ENCODE measurements around the gene FOSB. TPM values are rescaled to one million over a fixed set of nuclear protein-coding genes. Genes with fewer than 3 reads are reported as not detected.
A peak's percentile ranks its signal among the peaks of the same experiment; 100 is the strongest.

Gene FOSB
- total and polyA plus RNA-seq, 9 of the 15 experiments (the other 6 are each of a cell fraction or from before 2014, with no cell fraction given) = 0.11 to 2.7 (median 0.73) TPM

GRCh38 chr19:45506246-45506988, 38.6 kb downstream of the FOSB start (continued):
- TF ChIP-seq ZNF764 (CRISPR knock-in tag; IDR thresholded peaks at IDR 0.05; ENCODE audit: low read depth) (no peak), FOXK2 (conservative IDR thresholded peaks at IDR 0.05 in 1 of 2, IDR thresholded peaks at IDR 0.05 in 1 of 2; ENCODE audit: low read depth in 2 of 2) (peak; percentile 89 to 90), SNAPC5 (CRISPR knock-in tag; IDR thresholded peaks at IDR 0.05) (no peak), BCOR (IDR thresholded peaks at IDR 0.05) (peak; percentile 96), ATF6 (CRISPR knock-in tag; IDR thresholded peaks at IDR 0.05) (no peak), ZNF77 (CRISPR knock-in tag; IDR thresholded peaks at IDR 0.05) (no peak), HOMEZ (CRISPR knock-in tag; IDR thresholded peaks at IDR 0.05) (no peak), ZBTB26 (CRISPR knock-in tag; IDR thresholded peaks at IDR 0.05) (no peak), ATF4 (CRISPR knock-in tag; IDR thresholded peaks at IDR 0.05) (no peak), ZNF436 (CRISPR knock-in tag; IDR thresholded peaks at IDR 0.05) (no peak), RNF2 (IDR thresholded peaks at IDR 0.05) (peak; percentile 47; the same call in 1 of the 2 replicates), HDGF (IDR thresholded peaks at IDR 0.05) (no peak), RB1 (IDR thresholded peaks at IDR 0.05; ENCODE audit: low read depth) (peak; percentile 72; the same call in 1 of the 2 replicates), MEF2A (IDR thresholded peaks at IDR 0.05; ENCODE audit: control insufficient read depth, low read depth, low read length) (no peak), GTF3C2 (IDR thresholded peaks at IDR 0.05; ENCODE audit: borderline replicate concordance, extremely low read depth, insufficient read length) (no peak), HEY1 (CRISPR knock-in tag; IDR thresholded peaks at IDR 0.05; ENCODE audit: borderline replicate concordance) (no peak), ZNF449 (CRISPR knock-in tag; IDR thresholded peaks at IDR 0.05) (no peak)
